ENCODE results near the gene PORCN.

Gene PORCN

DNA sequence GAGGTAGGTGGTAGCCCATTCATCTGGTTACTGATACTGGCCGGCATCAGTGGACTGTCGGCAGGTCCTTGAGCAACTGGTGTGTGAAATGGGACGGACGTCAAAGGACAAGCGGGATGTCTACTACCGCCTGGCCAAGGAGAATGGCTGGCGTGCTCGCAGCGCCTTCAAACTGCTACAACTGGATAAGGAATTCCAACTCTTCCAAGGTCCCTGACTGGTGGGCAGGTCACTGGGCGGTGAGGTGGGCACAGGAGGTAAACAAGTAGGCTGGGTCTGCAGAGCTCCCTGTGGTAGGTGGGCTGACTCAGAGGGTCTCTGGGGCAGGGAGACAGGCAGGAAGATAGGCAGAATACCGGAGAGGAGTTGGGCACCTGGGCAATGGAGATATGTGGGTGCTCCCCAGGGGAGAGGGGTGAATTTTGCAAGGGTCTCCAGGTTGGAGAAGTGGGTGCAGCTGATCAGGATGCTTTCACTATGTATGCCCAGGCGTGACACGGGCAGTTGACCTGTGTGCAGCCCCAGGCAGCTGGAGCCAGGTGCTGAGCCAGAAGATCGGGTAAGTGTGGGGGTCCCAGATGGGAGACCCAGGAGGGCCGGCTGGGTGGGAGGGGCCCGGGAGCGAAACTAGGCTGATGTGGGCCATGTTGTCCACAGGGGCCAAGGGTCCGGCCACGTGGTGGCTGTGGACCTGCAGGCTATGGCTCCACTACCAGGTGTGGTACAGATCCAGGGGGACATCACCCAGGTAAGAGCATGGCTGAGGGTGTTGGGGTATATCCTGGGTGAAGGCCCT, 30.6 kb upstream of the PORCN start:
- no peak for FAIRE-seq

DNA sequence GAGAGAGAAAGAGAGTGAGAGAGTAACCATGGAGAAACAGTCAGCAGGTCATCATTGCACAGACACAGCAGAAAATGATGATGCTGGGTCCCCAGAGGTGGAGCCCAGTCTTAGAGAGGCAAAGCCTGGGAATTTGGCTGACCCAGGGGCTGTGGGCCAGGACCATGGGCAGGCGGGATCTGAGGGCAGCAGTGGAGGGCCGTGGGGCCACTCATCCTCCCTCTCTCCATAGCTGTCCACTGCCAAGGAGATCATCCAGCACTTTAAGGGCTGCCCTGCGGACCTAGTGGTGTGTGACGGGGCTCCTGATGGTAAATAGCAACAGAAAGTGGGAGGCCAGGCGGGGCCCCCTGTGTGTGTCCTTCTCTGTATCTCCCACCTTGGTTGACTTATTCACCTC, 30.0 kb upstream of the PORCN start:
- FAIRE-seq = no peak

DNA sequence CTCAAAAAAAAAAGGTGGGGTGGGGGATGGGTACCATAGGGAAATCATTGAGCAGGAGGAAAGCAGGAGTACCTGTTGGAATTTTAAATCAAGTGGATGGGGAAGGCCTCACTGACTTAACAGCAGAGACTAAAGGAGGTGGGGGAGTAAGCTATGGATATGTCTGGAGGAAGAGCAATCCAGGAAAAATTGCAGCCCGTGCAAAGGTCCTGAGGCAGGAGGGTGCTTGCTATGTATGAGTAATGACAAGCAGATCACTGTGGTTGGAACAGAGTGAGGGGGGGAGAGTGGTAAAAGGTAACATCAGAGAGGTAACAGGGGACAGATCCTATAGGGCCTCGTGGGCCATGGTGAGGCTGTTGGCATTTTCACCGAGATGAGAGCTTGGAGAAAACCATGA, 28.6 kb upstream of the PORCN start:
- FAIRE-seq = no peak

DNA sequence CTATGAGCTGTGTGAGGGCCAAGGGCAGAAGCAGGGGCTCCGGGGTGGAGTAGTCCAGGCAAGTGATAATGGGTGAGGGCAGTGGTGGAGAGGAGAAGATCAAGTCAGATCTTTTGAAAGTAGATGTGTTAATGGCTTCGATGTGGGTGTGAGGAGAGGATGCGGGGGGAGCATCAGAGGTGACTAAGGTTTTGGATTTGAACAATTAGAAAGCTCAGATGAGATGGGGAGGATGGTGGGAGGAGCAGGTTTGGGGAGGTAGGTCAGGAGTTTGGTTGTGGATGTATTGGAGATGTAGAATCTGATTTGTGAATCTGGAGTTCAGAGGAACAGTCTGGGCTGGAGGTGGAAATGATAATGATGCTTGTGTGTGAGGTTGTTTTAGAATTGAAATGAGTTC, 28.2 kb upstream of the PORCN start:
- FAIRE-seq = no peak

DNA sequence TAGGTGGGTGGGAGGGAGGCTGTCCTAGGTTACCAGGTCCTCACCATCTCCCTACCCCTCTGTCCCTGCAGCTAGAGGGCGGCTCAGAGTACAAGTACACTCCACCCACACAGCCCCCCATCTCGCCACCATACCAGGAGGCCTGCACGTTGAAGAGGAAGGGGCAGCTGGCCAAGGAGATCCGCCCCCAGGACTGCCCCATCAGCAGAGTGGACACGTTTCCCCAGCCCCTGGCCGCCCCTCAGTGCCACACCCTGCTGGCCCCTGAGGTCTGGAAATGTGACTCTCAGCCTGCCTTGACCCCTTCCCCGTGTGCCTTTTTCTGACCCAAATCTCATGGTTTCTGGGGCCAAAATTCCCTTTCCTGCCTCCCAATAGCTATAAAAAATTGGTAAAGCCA, 26.3 kb upstream of the PORCN start:
- no peak for FAIRE-seq

DNA sequence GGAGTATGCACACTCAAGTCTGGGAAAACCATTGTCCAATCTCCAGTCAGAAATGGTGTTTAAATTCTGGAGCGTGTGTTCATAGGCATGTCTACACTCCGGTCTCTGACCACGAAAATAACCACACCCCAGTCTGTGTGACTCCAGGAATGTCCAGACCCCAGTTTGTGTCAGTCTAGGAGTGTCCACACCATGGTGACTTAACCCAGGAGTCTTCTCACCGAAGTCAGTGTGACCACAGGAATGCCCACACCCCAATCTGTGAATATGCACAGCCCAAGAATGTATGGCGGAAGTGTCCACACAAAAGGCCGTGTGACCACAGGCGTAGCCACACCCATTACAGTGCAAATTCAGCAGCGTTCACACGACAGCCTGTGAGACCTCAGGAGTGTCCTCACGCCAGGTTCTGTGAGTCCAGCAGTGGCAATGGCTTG, 21.4 kb upstream of the PORCN start:
- FAIRE-seq = no peak

DNA sequence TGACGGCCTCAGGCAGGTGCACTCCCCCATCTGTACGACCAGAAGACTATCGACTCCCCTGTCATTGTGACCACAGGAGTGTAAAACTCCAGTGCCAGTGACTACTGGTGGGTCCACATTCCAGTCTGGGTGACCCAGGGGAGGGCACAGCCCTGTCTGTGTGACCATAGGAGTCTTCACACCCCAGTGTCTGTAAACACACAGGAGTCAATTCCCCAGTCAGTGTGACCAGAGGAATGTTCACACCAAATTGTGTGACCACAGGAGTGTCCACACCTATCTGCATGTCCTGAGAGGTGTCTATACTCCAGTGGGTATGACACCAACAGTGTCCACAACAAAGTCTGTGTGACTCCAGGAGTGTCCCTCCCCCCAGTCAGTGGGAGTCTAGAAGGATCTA, 20.8 kb upstream of the PORCN start:
- no peak for FAIRE-seq

DNA sequence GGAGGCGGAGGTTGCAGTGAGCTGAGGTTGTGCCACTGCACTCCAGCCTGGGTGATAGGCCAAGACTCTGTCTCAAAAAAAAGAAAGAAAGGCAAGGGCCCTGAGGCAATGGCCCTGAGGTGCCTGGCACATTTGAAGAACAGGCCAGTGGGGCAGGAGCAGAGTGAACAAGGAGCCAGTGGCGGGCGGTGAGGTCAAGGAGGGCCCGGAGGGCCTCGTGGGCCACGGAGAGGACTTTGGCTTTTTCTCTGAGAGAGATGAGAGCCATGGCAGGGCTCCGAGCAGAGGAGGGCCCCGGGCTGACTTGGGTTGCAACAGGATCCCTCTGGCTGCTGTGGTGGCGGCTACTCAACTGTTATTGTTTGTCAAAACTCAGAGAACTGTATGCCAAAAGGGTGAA, 19.5 kb upstream of the PORCN start:
- no peak for FAIRE-seq

DNA sequence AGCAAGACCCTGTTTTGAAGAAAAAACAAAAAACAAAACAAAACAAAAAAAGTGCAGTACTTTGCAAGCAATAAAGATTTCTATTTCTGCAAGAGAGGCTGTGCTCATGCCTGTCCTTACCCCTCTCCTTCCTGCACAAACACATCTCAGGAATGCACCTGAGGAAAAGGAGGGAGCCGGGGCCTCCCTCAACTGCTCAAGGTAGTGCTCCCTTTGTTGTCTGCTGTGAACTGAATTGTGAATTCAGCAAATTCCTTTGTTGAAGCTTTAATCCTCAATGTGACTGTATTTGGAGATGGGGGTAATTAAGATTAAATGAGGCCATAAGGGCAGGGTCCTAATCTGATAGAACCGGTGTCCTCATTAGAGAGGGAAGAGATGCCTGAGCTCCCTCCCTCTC, 18.9 kb upstream of the PORCN start:
- no peak for FAIRE-seq

DNA sequence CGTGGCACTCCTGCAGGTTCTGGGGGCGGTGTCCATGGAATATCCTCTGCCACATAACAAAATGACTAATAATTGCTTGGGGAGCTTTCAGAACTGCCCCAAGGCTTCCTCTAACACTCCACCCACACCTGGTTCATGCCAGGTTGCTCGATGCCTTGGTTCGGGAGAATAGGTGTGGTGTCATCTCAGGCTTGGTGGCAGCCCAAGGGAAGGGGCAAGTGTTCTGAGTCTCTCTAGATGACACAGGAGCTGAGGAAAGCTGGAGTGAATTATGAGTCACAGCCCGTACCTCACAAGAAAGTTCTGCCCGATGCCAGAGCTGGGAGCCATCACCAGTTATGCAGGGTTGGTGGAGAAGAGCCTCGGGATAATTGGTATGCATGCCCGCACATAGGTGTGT, 18.1 kb upstream of the PORCN start:
- no peak for FAIRE-seq

DNA sequence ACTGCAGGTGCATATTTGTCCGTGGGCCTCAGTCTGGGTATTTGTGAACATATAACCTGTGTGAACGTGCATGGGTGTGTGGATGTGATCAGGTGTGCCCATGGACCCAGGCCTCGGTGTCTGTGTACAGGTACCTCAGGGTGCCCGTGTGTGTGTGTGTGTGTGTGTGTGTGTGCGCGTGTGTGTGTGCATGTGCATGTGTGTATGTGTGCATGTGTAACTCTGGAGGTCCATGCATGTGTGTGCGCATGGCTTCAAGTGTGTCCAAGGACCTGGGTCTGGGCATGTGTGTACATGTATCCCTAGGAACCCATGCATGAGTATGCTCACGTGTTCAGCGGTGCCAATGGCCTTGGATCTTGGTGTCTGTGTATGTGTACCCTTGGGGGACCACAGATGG, 17.0 kb upstream of the PORCN start:
- FAIRE-seq = no peak

DNA sequence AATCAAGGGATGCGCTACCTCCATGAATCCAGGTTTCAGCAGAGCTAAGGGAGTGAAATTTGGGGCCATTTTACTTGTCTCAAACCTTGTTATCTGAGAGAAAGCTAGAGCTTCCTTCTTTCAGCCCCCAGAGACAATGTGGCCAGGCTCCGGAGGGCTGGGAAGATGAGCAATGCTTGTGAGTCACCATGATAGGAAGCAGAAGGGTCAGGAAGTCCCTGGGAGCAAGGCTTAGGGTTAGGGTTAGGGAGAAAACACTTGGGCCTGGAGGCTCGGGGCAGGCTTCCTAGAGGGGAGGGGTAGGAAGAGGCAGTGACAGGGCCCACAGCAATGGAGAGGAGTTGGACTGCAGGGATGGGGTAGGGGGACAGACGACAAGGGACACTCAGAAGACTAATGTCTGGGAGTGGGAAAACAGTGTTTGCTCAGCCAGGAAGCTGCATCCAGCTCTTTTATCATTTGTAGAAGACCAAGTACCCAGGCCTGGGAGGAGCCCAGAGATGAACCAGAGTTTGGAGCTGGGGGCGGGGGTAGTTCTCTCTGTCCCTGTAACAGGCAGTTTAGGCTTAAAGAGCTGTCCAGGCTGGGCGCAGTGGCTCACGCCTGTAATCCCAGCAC, 16.4 kb upstream of the PORCN start:
- no peak for FAIRE-seq

DNA sequence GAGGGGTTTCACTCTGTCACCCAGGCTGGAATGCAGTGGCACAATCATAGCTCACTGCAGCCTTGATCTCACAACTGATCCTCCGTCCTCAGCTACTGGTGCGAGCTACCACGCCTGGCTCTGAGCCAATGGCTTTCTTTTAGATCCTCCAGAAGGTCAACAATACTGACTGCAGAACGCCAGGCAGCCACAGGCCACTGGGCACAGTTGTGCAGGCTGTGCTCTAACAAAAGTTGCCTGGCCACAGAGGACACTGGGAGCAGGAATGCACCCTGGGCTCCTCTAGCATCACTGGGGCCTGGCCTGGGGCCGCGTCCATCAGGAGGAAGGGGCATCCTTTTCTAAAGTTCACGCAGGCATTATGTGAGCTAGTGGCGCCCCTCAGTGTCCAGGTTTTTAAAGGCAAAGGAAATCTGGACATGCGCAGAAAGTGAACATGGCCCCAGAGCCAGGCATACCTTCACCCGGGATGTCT, 14.9 kb upstream of the PORCN start:
- FAIRE-seq = peak; percentile 18

DNA sequence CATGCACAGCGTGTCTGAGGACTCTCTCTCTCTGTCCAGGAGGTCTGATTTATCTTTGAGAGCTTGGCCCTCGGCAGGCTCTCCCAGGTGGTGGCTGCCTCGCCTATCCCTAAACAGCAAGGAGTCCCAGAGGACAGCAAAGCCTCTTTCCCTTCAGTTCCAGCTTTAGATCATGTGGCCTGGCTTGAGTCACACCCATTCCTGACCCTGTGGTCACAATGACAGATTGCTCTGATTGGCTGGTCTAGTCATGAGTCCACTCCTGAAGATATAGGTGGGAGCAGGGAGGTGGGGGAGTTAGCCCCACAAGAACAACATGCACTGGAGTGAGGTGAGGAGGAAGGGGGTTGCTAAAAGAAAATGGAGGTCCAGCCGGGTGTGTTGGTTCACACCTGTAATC, 12.1 kb upstream of the PORCN start:
- FAIRE-seq = no peak

DNA sequence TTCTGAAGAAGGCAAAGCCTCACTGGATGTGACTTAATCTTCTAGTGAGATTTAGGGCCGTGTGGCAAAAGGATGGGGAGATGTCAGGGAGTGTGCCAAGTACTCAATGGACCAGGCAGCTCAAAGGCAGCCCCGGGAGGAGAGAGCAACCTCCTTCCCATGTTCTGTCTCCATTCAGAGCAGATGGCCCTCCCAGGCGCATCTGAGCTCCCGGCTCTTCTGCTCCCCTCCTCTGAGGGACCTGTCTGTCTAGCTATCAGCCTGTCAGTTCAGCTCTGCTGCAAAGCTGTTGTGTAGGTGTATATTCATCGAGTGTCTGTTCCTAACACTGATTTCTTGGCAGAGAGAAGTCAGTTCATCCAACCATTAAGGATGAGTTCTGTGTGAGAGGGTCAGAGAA, 10.9 kb upstream of the PORCN start:
- no peak for FAIRE-seq

DNA sequence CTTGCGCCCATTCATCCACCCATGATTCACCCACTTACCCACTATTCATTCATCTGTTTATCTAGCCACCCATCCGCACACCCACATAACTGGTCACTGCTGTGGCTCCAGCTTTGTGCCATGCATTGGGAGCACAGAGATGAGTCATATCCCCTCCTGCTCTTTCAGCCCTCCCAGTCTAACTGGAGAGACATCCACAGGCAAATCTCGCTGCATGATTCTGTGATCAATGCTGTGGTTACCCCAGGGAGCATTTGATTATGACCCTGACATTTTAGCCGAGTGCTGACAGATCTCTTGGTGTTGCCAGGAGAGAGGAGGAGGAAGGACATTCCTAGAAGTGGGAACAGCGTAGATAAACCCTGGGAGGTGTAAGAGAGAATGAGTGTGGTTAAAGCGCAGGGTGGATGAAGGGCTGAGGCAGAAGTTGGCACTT, 10.4 kb upstream of the PORCN start:
- no peak for FAIRE-seq

DNA sequence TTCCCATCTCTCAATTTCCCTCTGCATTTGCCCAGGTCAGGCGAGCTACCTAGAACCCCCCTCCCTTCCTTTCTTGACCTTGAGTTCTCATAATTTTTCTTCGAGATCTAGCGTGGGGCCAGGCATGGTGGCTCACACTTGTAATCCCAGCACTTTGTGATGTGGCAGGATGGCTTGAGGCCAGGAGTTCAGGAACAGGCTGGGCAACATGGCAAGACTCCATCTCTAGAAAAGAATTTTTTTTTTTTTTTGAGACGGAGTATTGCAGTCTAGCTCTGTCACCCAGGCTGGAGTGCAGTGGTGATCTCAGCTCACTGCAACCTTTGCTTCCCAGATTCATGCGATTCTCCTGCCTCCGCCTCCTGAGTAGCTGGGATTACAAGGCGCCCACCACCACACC, 4.5 kb upstream of the PORCN start:
- FAIRE-seq = no peak

DNA sequence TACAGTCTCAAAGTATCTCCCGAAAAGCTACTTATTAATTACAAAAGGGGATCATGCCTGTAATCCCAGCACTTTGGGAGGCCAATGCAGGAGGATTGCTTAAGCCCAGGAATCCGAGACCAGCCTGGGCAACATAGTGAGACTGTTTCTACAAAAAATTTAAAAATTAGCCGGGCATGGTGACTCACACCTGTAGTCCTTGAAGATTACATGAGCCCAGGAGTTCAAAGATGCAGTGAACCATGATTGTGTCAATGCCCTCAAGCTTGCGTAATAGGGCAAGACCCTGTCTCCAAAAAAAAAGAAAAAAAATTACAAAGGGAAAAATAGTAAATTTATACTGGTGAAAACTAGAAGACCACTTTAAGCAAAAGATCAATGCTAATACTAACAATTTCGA, 3.3 kb upstream of the PORCN start:
- no peak for FAIRE-seq

DNA sequence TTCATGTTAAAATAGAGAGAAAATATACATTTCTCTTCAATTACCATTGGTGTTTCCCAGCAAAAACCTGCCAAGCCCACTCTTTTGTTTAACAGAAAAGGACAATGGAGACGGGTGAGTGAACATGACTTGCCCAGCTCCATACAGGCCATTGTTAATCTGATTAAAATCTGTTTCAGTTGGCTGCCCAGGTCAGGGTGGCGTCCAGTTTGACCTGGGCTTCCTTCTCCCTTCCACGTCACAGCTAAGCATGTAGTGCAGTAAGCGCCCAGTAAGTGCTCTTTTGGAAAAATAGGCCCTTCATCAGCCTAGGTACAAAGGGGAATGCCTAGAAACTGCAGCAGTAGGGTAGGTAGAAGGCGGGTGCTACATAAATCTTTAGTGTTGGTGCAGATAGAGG, 1.5 kb upstream of the PORCN start:
- FAIRE-seq = no peak

DNA sequence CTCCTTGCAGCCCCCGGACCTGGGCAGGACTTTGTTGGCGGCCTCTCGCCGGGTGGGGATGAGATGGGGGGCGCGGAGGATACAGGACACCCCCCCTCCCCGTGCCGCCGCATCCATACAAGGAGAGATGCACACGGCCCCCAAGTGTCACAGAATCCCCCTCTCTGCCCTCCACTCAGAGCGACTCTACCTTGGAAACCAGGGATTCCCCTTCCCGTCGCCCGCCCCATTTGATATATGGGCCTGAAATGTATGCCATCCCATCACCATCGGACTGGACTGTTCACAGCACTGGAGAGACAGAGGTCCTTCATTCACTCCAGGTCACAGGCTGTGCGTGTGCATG, 426 bp downstream of the PORCN start:
- FAIRE-seq = no peak

DNA sequence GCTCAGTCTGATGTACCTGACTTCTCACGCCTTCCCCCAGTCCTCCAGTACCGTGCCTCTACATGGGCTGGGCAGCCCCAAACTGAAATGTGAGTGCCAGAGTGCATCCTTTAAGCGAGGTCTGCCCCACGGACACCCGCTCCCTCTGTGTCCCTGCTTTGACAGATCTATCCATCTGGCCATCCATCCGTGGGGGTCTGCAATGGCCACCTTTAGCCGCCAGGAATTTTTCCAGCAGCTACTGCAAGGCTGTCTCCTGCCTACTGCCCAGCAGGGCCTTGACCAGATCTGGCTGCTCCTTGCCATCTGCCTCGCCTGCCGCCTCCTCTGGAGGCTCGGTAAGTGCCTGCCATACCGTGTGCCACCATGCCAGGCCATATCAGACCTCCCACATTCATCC, 827 bp downstream of the PORCN start:
- FAIRE-seq = no peak

DNA sequence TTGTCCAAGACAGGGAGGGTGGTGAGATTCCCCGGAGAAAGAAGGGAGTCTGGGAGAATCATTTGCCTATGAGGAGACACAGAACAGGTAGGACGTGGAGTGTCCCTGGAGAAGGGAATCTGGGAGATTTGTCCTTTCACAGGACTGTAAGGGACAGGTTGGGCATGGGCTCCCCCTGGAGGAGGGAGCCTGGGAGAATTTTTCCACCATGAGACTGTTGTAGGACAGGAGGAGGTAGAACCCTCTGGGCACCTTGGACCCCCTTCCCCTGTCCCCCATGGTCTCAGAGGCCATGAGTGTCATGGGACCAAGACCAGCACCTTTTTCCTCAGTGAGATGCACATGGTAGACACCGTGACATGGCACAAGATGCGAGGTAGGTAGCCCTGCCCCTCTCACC, 2.8 kb downstream of the PORCN start:
- no peak for FAIRE-seq

DNA sequence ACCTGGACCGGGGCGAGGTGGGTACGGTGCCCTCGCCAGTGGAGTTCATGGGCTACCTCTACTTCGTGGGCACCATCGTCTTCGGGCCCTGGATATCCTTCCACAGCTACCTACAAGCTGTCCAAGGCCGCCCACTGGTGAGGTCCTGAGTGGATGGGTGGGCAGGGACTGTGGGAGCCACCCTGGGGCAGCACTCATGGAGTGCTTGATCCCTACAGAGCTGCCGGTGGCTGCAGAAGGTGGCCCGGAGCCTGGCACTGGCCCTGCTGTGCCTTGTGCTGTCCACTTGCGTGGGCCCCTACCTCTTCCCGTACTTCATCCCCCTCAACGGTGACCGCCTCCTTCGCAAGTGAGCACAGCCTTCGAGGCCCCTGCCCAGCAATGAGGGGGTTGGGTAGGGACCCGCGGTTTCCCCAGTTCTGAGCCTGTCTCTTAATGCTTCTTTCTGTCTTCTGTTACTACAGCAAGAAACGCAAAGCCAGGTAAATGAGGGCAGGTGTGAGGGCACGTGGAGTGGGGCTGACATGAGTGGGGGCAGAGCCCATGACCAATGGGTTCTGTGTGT, 3.7 kb downstream of the PORCN start:
- FAIRE-seq = no peak

DNA sequence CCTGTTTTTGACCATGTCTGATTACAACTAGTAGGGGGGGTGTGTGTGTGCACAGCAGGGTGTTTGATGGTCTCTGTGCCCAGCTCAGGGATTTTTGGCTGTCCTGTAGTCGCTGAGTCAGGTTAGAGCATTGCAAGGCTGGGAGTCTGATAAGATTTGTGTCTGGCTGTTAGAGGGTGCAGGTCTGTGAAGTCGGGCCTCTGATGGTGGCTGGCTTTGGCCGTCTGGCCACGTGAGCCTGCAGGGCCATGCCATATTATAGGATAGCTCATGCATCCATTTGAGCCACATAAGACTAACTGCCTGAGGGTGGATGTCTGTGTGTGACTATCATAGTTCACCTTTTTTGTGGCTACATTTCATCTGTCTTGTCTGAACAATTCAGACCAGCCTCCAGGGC, 4.9 kb downstream of the PORCN start:
- no peak for FAIRE-seq
